ENCODE results near the gene SLC12A3. TPM values are rescaled to one million over a fixed set of nuclear protein-coding genes. Genes with fewer than 3 reads are reported as not detected.
A peak's percentile ranks its signal among the peaks of the same experiment; 100 is the strongest.

The SLC12A3 gene
- total and polyA plus RNA-seq, 2 of the 8 experiments (the other 6 are each of a cell fraction or from before 2014, with no cell fraction given) = not detected

DNA sequence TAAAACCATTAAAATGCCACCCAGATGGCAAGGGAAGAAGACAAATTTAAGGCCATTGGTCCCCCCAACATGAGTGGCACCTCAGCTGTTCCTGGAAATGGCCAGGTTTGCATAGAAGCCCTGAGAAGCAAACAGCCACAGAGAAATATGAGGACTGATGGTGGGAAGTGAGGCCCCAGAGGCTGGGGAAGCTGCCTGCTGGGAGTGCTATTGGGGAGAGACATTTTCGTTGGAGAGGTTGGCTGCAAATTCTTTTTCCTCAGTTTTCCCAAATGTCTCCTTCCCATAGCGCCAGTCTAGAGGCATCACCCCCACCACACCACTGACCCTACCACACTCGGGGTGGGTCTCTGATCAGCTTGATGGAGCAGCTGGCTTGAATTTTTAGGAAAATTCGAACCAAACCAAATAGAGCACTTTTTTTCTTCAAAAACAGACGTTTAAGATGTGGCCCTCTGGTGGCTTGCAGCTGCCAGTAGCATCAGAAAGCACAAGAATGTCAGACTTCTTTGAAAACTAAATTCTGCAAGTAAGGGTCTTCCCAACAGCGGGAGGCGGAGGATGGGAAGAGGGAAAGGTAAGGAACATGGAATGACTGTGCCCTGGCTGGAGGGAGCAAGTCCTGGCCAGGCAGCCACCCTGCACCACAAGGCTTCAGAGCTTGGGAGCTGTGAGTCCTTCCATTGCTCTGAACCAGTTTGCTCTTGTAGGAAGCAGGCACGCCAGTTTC is 13.2 kb upstream of the SLC12A3 start:
- Histone ChIP-seq H3K4me2 (ENCODE audit: insufficient read depth in 1 of 2, low read depth in 2 of 2, low read length in 2 of 2) (no peak overlapping the region), H2AFZ (ENCODE audit: low read length) (peak overlapping the region; percentile 75)
- POLR2A ChIA-PET (ENCODE audit: partially characterized antibody) = interaction anchor here (1.2 to 2.9 kb wide), 3 partner anchors 10 to 80 kb away, joined by 4 to 14 read pairs (median 6); partner anchors contain the start of gene HERPUD1

More for the DNA sequence above, 13.2 kb upstream of the SLC12A3 start:
- H2BK12ac ChIP-seq (ENCODE audit: low read depth, low read length) = 0 out of 2 replicates have a peak overlapping the region, but pooled peaks have one; percentile 55
- H3K9me3 ChIP-seq (ENCODE audit: insufficient read depth in 2 of 2, low read depth in 1 of 2, low read length in 1 of 2) = no peaks in the 10 kb centered on the region; a peak in 1 of 4 replicates
- H2BK120ac ChIP-seq (replicated peaks; ENCODE audit: low read depth, low read length) = no peak overlapping the region
- H4K5ac ChIP-seq (ENCODE audit: insufficient read length, low read depth, low read length) = no peak overlapping the region
- no peak overlapping the region for H3K23ac ChIP-seq (ENCODE audit: insufficient read length)
- H3K36me3 ChIP-seq (ENCODE audit: control insufficient read depth in 2 of 4, insufficient read depth in 4 of 4, low read length in 3 of 4) = no peaks in the 10 kb centered on the region
- H2BK5ac ChIP-seq (ENCODE audit: low read depth, low read length) = peak overlapping the region; percentile 32; the same call in 1 of the 2 replicates
- CTCF ChIA-PET (ENCODE audit: partially characterized antibody) = interaction anchor here (0.6 to 10.8 kb wide), 18 partner anchors 9 to 343 kb away, joined by 3 to 102 read pairs (median 4); partner anchors contain the start of gene SLC12A3
- TF ChIP-seq, protein P1, sequence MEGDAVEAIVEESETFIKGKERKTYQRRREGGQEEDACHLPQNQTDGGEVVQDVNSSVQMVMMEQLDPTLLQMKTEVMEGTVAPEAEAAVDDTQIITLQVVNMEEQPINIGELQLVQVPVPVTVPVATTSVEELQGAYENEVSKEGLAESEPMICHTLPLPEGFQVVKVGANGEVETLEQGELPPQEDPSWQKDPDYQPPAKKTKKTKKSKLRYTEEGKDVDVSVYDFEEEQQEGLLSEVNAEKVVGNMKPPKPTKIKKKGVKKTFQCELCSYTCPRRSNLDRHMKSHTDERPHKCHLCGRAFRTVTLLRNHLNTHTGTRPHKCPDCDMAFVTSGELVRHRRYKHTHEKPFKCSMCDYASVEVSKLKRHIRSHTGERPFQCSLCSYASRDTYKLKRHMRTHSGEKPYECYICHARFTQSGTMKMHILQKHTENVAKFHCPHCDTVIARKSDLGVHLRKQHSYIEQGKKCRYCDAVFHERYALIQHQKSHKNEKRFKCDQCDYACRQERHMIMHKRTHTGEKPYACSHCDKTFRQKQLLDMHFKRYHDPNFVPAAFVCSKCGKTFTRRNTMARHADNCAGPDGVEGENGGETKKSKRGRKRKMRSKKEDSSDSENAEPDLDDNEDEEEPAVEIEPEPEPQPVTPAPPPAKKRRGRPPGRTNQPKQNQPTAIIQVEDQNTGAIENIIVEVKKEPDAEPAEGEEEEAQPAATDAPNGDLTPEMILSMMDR (IDR thresholded peaks at IDR 0.05; ENCODE audit: control extremely low read depth in 1 of 3, insufficient read depth in 1 of 3, low read depth in 1 of 3, low read length in 3 of 3) = peak in 2 of 3 experiments; percentile 48 to 69; a peak in 3 of 4 replicates
- TF ChIP-seq RAD21 (IDR thresholded peaks at IDR 0.05 in 1 of 2, conservative IDR thresholded peaks at IDR 0.05 in 1 of 2; ENCODE audit: low read depth in 2 of 2, low read length in 2 of 2) (peak; percentile 45), TBP (IDR thresholded peaks at IDR 0.05; ENCODE audit: low read depth, low read length) (peak; percentile 46)
- TF ChIP-seq, protein P2, sequence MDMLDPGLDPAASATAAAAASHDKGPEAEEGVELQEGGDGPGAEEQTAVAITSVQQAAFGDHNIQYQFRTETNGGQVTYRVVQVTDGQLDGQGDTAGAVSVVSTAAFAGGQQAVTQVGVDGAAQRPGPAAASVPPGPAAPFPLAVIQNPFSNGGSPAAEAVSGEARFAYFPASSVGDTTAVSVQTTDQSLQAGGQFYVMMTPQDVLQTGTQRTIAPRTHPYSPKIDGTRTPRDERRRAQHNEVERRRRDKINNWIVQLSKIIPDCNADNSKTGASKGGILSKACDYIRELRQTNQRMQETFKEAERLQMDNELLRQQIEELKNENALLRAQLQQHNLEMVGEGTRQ (IDR thresholded peaks at IDR 0.05; ENCODE audit: low read length) = no peak
- H3K23me2 ChIP-seq (ENCODE audit: low read depth, low read length) = no peaks in the 10 kb centered on the region; the same call in 1 of the 2 replicates
- no peaks in the 10 kb centered on the region for H4K20me1 ChIP-seq (replicated peaks in 1 of 2; ENCODE audit: control insufficient read depth in 1 of 2, insufficient read depth in 2 of 2, low read length in 2 of 2)
- no peaks in the 10 kb centered on the region for H3K79me1 ChIP-seq (ENCODE audit: low read depth, low read length)
- no peak overlapping the region for H3K14ac ChIP-seq (ENCODE audit: insufficient read length)
- H3K27me3 ChIP-seq (replicated peaks in 1 of 4; ENCODE audit: control insufficient read depth in 3 of 4, extremely low read depth in 1 of 4, insufficient read depth in 3 of 4, low read length in 3 of 4) = no peaks in the 10 kb centered on the region
- no peaks in the 10 kb centered on the region for H3K79me2 ChIP-seq (ENCODE audit: control insufficient read depth in 1 of 2, insufficient read depth in 2 of 2, low read length in 2 of 2)
- H3K56ac ChIP-seq (replicated peaks; ENCODE audit: insufficient read length, low read depth, low read length) = no peak overlapping the region
- H3K4ac ChIP-seq (replicated peaks; ENCODE audit: insufficient read length, low read depth, low read length) = no peak overlapping the region
- peak overlapping the region; percentile 83 for H3K18ac ChIP-seq (ENCODE audit: extremely low read depth, low read length)
- peak in 1 of 2 experiments; percentile 29 for DNase-seq (ENCODE audit: low read depth in 1 of 2, low spot score in 2 of 2)
- H3K4me1 ChIP-seq (replicated peaks in 1 of 4; ENCODE audit: control insufficient read depth in 3 of 4, insufficient read depth in 4 of 4, low read length in 3 of 4) = peaks cover 2 to 11% (median 7%) of the 10 kb centered on the region in 4 experiments; a peak in 5 of 7 replicates
- no peak overlapping the region for H3K9ac ChIP-seq (replicated peaks in 1 of 4; ENCODE audit: extremely low read depth in 1 of 4, low read depth in 3 of 4, low read length in 3 of 4)
- H3K27ac ChIP-seq (ENCODE audit: low read depth, low read length) = no peak overlapping the region
- H3K4me3 ChIP-seq (ENCODE audit: extremely low read depth in 1 of 4, insufficient read depth in 2 of 4, low read depth in 3 of 4, low read length in 4 of 4) = no peak overlapping the region
- peak; percentile 58 for FAIRE-seq
- H2AK5ac ChIP-seq (ENCODE audit: low read depth, low read length) = no peak overlapping the region
- no peak overlapping the region for H2BK20ac ChIP-seq (ENCODE audit: low read length)
- H4K91ac ChIP-seq (replicated peaks; ENCODE audit: insufficient read length, low read length) = peak overlapping the region; percentile 22
- H2BK15ac ChIP-seq (ENCODE audit: low read length) = 0 out of 2 replicates have a peak overlapping the region, but pooled peaks have one; percentile 65
- H4K8ac ChIP-seq (ENCODE audit: extremely low read depth, insufficient read depth, low read length) = no peak overlapping the region
- WGBS, 2 experiments (ENCODE audit: extremely low coverage in 1 of 2, insufficient coverage in 1 of 2, insufficient read length in 1 of 2, insufficient replicate concordance in 2 of 2, low coverage in 1 of 2, low lambda C conversion rate in 2 of 2, missing lambda C conversion rate in 1 of 2) = 60% methylated on average over 8 of the region's 8 CpGs; no CpG with 5 or more reads in 1 of the 2 experiments

Data from H1 (cell line).